GM10847 (cell line): ENCODE data around the gene RNF123.

Experiments
- POLR2A ChIP-seq: IDR thresholded peaks from 2 replicates; pipeline ENCODE4 v1.6.1; 2011; ENCODE audit not compliant: insufficient read length; ENCODE audit errors: extremely low read depth

RNF123 gene

GRCh38 chr3:49689046-49689907, at the start of gene RNF123, which contains the start of gene MST1:
Gene RNF123, plus strand, starts transcription at chr3:49689557. Its CDS starts 1,609 bp downstream, at chr3:49691166.
Gene MST1, minus strand, starts transcription at chr3:49689474. Its CDS starts 783 bp downstream, at chr3:49688691.
- peak; percentile 51 for TF ChIP-seq POLR2A

GRCh38 chr3:49641292-49641691, 48.1 kb upstream of the RNF123 start:
- no peak for TF ChIP-seq POLR2A

GRCh38 chr3:49641921-49642707, 47.2 kb upstream of the RNF123 start:
- no peak for TF ChIP-seq POLR2A

GRCh38 chr3:49642708-49643145, 46.6 kb upstream of the RNF123 start:
- no peak for TF ChIP-seq POLR2A

- TF ChIP-seq POLR2A = no peak
Measured at GRCh38 chr3:49644684-49645083, 44.7 kb upstream of the RNF123 start.

- no peak for TF ChIP-seq POLR2A
Measured at GRCh38 chr3:49646236-49646635, 43.1 kb upstream of the RNF123 start.

- no peak for TF ChIP-seq POLR2A
Measured at GRCh38 chr3:49647741-49648140, 41.6 kb upstream of the RNF123 start.

- TF ChIP-seq POLR2A = no peak
Measured at GRCh38 chr3:49648354-49649019, 40.9 kb upstream of the RNF123 start.

- TF ChIP-seq POLR2A = no peak
Measured at GRCh38 chr3:49649576-49649975, 39.8 kb upstream of the RNF123 start.

- TF ChIP-seq POLR2A = no peak
Measured at GRCh38 chr3:49650177-49650576, 39.2 kb upstream of the RNF123 start.

- TF ChIP-seq POLR2A = no peak
Measured at GRCh38 chr3:49650637-49651036, 38.7 kb upstream of the RNF123 start.

GRCh38 chr3:49652218-49652902, 37.0 kb upstream of the RNF123 start:
- TF ChIP-seq POLR2A = no peak

GRCh38 chr3:49652903-49653415, 36.4 kb upstream of the RNF123 start:
- TF ChIP-seq POLR2A = no peak

GRCh38 chr3:49653621-49654020, 35.7 kb upstream of the RNF123 start:
- no peak for TF ChIP-seq POLR2A
